Panc1 (cell line): ENCODE data around the gene GGTLC1. TPM values are rescaled to one million over a fixed set of nuclear protein-coding genes. Genes with fewer than 3 reads are reported as not detected.

Source experiments
- ATAC-seq: fragments of 200-7000 bp; cut with Tn5 transposase; 2 replicates; pipeline ENCODE4 v1.9.1; 2020; ENCODE audit warnings: mild to moderate bottlenecking, moderate library complexity
- BruUV-seq: library from RNA; stranded (reverse); fragments of 400-500 nt; replicated peaks from 2 replicates; lab custom pipeline; 2021; lab: Mats Ljungman, UMichigan
- CTCF ChIA-PET: fragments of 300-600 bp; sonication (Branson Sonifier 250); formaldehyde crosslinking; loops from one replicate; lab custom pipeline; 2022; ENCODE audit warnings: antibody characterized with exemption; lab: Charles Lee
- POLR2A ChIA-PET: fragments of 300-600 bp; sonication (Branson Sonifier 250); formaldehyde crosslinking; loops from one replicate; lab custom pipeline; 2022; ENCODE audit warnings: antibody characterized with exemption; lab: Charles Lee
- DNase-seq: peaks from one replicate; pipeline ENCODE4 v3.0.0-alpha.2; 2010; ENCODE audit warnings: low read depth, low spot score
- H3K27ac ChIP-seq: 2 replicates; pipeline ENCODE4 v1.5.1; 2011; ENCODE audit warnings: mild to moderate bottlenecking, low read length, inconsistent platforms
- H3K27me3 ChIP-seq: fragments of 200-500 bp; sonication (Bioruptor generic); 2 replicates; pipeline ENCODE4 v1.6.0; 2014; ENCODE audit warnings: low read length, inconsistent platforms; ENCODE audit not compliant: control insufficient read depth, insufficient read depth
- H3K36me3 ChIP-seq: fragments of 200-500 bp; sonication (Bioruptor generic); 2 replicates; pipeline ENCODE4 v1.5.1; 2014; ENCODE audit warnings: inconsistent platforms, mild to moderate bottlenecking, low read length, moderate library complexity; ENCODE audit not compliant: control insufficient read depth, insufficient read depth
- H3K4me1 ChIP-seq: 2 replicates; pipeline ENCODE4 v1.5.1; 2011; ENCODE audit warnings: inconsistent platforms, mild to moderate bottlenecking, low read length, moderate library complexity; ENCODE audit not compliant: control insufficient read depth, insufficient read depth
- H3K4me3 ChIP-seq, 2 experiments: 2 replicates each; pipeline ENCODE4 v1.5.1; 2011 to 2012; ENCODE audit warnings: low read depth in 2 of 2, low read length in 2 of 2, mild to moderate bottlenecking in 2 of 2, inconsistent platforms in 1 of 2, moderate library complexity in 1 of 2
- H3K9me3 ChIP-seq: fragments of 200-500 bp; sonication (Bioruptor generic); 2 replicates; pipeline ENCODE4 v1.5.1; 2014; ENCODE audit warnings: low read depth, mild to moderate bottlenecking, inconsistent platforms, low read length, moderate library complexity; ENCODE audit not compliant: control insufficient read depth, insufficient read depth
- POLR2AphosphoS5 ChIP-seq: IDR thresholded peaks from 2 replicates; pipeline ENCODE4 v1.6.1; 2012; ENCODE audit warnings: mild to moderate bottlenecking, low read depth, low read length, moderate library complexity
- SIN3A ChIP-seq: IDR thresholded peaks from 2 replicates; pipeline ENCODE4 v1.6.1; 2012; ENCODE audit warnings: low read depth, mild to moderate bottlenecking, low read length, moderate library complexity, borderline replicate concordance; ENCODE audit not compliant: insufficient read depth
- TCF7L2 ChIP-seq: IDR thresholded peaks from 2 replicates; pipeline ENCODE4 v1.6.1; 2011; ENCODE audit warnings: mild to moderate bottlenecking, low read depth, low read length, inconsistent platforms
- in situ Hi-C: cut with HindIII; loops from 2 replicates; pipeline ENCODE4 v1.10.0; 2016; ENCODE audit warnings: low sequenced_read_pairs, low pct_unique_long_range_greater_than_20kb
- intact Hi-C: fragments of 100-400 bp; cut with micrococcal nuclease; formaldehyde crosslinking; loops from one replicate; pipeline ENCODE4 v1.10.0; 2022; ENCODE audit not compliant: unreplicated experiment
- total RNA-seq: library from RNA; stranded (reverse); gene quantifications from one replicate; pipeline ENCODE4 v1.2.1, GENCODE V29; 2021; ENCODE audit not compliant: unreplicated experiment
- TF ChIP-seq, protein P1 (sequence below): fragments of 450-650 bp; IDR thresholded peaks from 2 replicates; pipeline ENCODE4 v1.5.1; 2017; ENCODE audit warnings: mild to moderate bottlenecking
- TF ChIP-seq, protein P2 (sequence below), 2 experiments: IDR thresholded peaks; 2 replicates each; pipeline ENCODE4 v1.6.1; 2011 to 2012; ENCODE audit warnings: low read depth in 2 of 2, control low read depth in 1 of 2, low read length in 1 of 2, mild to moderate bottlenecking in 1 of 2, moderate library complexity in 1 of 2; ENCODE audit not compliant: insufficient read depth in 1 of 2

The GGTLC1 gene
- total RNA-seq, 1 experiment from 2014 or later, result 0.18 TPM

DNA sequence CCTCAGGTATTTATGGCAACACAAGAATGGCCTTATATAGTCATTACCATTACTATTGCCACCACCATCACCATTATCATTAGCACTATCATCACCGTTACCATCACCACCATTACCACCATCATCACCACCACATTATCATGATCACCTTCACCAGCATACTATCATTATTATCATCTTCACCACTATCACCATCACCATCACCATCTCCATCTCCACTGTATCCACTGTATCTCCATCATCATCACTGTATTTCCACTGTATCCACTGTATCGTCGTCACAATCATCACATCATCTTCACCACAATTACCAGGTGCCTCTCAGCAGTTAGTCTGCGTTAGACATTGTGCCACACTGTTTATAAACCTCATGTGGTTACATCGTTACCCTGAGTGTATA lies 45.3 kb downstream of the GGTLC1 start:
- no peaks in the 10 kb centered on the region for H3K36me3 ChIP-seq
- H3K27me3 ChIP-seq, result no peaks in the 10 kb centered on the region
- intact Hi-C loops (no loop called here), in situ Hi-C loops (no loop called here)
- no peak for DNase-seq
- no peak overlapping the region for H3K27ac ChIP-seq
- no peak overlapping the region for H3K4me3 ChIP-seq
- no TSS peak for BruUV-seq
- ATAC-seq, result no peak
- CTCF ChIA-PET, result no interaction called here
- no peaks in the 10 kb centered on the region for H3K9me3 ChIP-seq
- TF ChIP-seq, protein P1, sequence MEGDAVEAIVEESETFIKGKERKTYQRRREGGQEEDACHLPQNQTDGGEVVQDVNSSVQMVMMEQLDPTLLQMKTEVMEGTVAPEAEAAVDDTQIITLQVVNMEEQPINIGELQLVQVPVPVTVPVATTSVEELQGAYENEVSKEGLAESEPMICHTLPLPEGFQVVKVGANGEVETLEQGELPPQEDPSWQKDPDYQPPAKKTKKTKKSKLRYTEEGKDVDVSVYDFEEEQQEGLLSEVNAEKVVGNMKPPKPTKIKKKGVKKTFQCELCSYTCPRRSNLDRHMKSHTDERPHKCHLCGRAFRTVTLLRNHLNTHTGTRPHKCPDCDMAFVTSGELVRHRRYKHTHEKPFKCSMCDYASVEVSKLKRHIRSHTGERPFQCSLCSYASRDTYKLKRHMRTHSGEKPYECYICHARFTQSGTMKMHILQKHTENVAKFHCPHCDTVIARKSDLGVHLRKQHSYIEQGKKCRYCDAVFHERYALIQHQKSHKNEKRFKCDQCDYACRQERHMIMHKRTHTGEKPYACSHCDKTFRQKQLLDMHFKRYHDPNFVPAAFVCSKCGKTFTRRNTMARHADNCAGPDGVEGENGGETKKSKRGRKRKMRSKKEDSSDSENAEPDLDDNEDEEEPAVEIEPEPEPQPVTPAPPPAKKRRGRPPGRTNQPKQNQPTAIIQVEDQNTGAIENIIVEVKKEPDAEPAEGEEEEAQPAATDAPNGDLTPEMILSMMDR, result no peak
- TF ChIP-seq, protein P2, sequence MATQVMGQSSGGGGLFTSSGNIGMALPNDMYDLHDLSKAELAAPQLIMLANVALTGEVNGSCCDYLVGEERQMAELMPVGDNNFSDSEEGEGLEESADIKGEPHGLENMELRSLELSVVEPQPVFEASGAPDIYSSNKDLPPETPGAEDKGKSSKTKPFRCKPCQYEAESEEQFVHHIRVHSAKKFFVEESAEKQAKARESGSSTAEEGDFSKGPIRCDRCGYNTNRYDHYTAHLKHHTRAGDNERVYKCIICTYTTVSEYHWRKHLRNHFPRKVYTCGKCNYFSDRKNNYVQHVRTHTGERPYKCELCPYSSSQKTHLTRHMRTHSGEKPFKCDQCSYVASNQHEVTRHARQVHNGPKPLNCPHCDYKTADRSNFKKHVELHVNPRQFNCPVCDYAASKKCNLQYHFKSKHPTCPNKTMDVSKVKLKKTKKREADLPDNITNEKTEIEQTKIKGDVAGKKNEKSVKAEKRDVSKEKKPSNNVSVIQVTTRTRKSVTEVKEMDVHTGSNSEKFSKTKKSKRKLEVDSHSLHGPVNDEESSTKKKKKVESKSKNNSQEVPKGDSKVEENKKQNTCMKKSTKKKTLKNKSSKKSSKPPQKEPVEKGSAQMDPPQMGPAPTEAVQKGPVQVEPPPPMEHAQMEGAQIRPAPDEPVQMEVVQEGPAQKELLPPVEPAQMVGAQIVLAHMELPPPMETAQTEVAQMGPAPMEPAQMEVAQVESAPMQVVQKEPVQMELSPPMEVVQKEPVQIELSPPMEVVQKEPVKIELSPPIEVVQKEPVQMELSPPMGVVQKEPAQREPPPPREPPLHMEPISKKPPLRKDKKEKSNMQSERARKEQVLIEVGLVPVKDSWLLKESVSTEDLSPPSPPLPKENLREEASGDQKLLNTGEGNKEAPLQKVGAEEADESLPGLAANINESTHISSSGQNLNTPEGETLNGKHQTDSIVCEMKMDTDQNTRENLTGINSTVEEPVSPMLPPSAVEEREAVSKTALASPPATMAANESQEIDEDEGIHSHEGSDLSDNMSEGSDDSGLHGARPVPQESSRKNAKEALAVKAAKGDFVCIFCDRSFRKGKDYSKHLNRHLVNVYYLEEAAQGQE (IDR thresholded peaks at IDR 0.05; ENCODE audit: insufficient read depth in 1 of 2, low read depth in 2 of 2, low read length in 1 of 2), result no peak
- TF ChIP-seq TCF7L2, result no peak
- H3K4me1 ChIP-seq, result no peaks in the 10 kb centered on the region
- POLR2A ChIA-PET, result no interaction called here

DNA sequence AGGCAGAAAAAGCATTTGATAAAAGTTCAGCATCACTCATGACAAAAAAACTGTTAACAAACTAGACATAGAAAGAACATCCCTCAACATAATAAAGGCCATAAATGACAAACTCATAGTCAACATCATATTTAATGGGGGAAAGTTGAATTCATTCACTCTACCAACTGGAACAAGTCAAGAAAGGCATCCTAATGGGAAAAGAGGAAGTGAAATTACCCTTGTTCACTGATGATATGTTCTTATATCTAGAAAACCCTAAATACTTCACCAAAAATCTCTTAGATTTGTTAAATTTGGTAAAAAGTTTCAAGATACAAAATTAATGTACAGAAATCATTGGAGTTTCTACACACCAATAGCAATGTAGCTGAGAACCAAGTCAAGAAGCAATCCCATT lies 48.9 kb downstream of the GGTLC1 start:
- in situ Hi-C loops, result no loop called here
- Histone ChIP-seq H3K27ac (no peak overlapping the region), H3K4me1 (no peaks in the 10 kb centered on the region), H3K36me3 (no peaks in the 10 kb centered on the region), H3K27me3 (no peaks in the 10 kb centered on the region; the same call in 1 of the 2 replicates), H3K4me3 (no peak overlapping the region), H3K9me3 (no peaks in the 10 kb centered on the region)
- no TSS peak for BruUV-seq
- TF ChIP-seq POLR2AphosphoS5 (no peak), SIN3A (no peak), TCF7L2 (no peak)
- TF ChIP-seq, protein P1, result no peak
- TF ChIP-seq, protein P2 (IDR thresholded peaks at IDR 0.05; ENCODE audit: insufficient read depth in 1 of 2, low read depth in 2 of 2, low read length in 1 of 2), result no peak
- intact Hi-C loops, result loop anchor here (5.0 kb wide), 1 partner anchor 217 kb away; no protein-coding TSS in a partner anchor
- ATAC-seq, result no peak
- ChIA-PET POLR2A (no interaction called here), CTCF (no interaction called here)
- no peak for DNase-seq
